B cell (primary cell): ENCODE data around the gene TMEM150C.

Experiments used
- EZH2 ChIP-seq: IDR thresholded peaks from 2 replicates; pipeline ENCODE4 v1.6.1; 2012; ENCODE audit warnings: borderline replicate concordance, low read depth, mild to moderate bottlenecking, moderate library complexity, low read length; ENCODE audit not compliant: insufficient read depth, poor library complexity, severe bottlenecking
- TF ChIP-seq, protein P1 (sequence below): fragments of 200-600 bp; IDR thresholded peaks from one replicate; pipeline ENCODE4 v1.8.0; 2022; ENCODE audit warnings: antibody characterized with exemption, mild to moderate bottlenecking

GRCh38 chr4:82583897-82584587 is 22.3 kb upstream of the TMEM150C start:
- TF ChIP-seq, protein P1, sequence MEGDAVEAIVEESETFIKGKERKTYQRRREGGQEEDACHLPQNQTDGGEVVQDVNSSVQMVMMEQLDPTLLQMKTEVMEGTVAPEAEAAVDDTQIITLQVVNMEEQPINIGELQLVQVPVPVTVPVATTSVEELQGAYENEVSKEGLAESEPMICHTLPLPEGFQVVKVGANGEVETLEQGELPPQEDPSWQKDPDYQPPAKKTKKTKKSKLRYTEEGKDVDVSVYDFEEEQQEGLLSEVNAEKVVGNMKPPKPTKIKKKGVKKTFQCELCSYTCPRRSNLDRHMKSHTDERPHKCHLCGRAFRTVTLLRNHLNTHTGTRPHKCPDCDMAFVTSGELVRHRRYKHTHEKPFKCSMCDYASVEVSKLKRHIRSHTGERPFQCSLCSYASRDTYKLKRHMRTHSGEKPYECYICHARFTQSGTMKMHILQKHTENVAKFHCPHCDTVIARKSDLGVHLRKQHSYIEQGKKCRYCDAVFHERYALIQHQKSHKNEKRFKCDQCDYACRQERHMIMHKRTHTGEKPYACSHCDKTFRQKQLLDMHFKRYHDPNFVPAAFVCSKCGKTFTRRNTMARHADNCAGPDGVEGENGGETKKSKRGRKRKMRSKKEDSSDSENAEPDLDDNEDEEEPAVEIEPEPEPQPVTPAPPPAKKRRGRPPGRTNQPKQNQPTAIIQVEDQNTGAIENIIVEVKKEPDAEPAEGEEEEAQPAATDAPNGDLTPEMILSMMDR = no peak
- no peak for TF ChIP-seq EZH2
